ENCODE data around the gene BEX4.
A peak's percentile ranks its signal among the peaks of the same experiment; 100 is the strongest.

Gene BEX4

GRCh38 chrX:103240155-103240554, 25.2 kb downstream of the BEX4 start:
- DNase-seq = no peak

GRCh38 chrX:103248553-103248952, 33.6 kb downstream of the BEX4 start:
- DNase-seq = peak; percentile 18 to 48

DNA sequence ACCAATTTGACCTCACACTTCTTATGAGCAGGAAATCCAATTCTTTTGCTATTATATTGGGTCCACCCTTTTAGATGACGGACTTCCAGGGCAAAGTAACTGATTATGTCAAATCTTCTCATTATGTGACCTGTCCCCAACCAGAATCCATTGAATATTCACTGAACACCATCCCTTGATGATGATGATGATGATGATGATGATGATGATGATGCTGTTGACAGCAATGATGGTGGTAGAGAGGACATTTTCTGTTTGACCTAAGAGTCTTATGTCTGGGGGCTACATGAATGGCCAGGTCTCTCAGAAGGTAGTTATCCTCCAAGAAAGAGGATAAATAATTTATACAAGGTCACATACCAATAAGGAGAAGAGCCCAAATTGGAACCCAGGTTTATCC, 34.9 kb downstream of the BEX4 start:
- no peak for DNase-seq

DNA sequence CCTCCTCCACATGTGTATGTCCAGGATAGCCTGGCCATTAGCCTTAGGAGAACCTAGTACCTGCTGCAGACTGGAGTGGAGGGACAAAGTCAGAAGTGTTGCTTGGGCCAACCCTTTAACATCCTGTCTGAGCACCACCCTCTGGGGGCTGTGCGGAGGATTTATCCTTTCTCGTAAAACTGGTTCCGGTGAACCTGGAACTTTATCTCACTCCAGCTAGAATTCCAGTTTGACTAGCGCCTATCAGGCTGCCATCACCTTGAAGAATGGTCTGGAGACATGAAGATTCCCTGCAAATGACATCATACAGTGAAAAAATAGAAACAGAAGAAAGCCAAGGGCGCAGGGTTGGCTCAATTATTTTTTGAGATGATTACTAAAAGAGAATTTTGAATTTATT, 36.1 kb downstream of the BEX4 start:
- DNase-seq = no peak

DNA sequence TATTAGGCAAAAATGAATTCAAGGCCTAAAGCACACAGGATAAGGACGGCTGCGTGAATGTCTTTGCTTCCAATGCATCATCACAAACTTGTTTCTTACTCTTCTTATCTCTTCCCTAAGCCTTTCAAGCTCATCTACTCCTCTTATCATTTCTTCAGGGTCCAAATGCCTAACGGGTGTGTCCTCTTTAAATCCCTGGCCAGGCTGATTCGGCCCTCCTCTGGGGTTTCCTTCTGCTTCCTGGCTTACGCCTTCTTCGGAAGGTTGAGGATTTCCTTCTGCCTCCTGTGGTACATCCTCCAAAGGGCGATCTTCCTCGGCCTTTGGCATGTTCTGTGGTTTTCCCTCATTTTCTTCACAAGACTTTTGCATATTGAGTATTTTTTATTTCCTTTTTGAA, 38.7 kb downstream of the BEX4 start:
- DNase-seq = peak in 1 of 2 donors; percentile 5

- DNase-seq = peak in 1 of 2 donors; percentile 8
Observed at GRCh38 chrX:103254171-103254824, 39.4 kb downstream of the BEX4 start.

DNA sequence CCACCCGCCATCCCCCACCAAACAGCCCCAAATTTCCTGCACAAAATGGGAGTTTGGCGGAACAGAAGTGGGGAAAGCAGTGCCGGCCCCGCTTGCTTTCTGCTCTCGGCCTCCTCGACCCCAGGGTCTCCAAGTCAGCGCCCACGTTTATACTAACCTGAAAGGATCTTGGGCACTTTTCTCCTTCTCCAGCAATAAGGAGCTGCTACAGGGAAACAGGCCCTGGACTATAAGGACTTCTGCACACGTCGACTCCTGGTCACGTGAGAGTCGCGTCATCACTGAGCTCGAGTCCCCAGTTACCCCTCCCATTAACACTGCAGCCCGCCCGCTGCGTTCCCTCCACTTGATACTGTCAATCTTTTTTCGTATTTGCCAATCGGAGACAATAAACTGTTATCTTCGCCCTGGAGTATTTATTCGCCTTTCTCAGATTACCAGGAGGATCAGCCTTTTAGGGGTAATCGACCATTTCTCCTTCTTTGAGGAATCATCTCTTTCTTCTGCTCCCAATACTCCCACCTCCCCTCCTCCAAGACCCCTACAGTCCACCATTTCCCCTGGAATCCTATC, 40.1 kb downstream of the BEX4 start, which contains the start of gene TCEAL8:
TSS of gene TCEAL8 (minus strand) at position 235 of the 573 bp plus-strand sequence. CDS start 1,176 bp downstream, outside the sequence.
- DNase-seq = peak; percentile 56 to 57

GRCh38 chrX:103256651-103257050, 41.7 kb downstream of the BEX4 start:
- no peak for DNase-seq

DNA sequence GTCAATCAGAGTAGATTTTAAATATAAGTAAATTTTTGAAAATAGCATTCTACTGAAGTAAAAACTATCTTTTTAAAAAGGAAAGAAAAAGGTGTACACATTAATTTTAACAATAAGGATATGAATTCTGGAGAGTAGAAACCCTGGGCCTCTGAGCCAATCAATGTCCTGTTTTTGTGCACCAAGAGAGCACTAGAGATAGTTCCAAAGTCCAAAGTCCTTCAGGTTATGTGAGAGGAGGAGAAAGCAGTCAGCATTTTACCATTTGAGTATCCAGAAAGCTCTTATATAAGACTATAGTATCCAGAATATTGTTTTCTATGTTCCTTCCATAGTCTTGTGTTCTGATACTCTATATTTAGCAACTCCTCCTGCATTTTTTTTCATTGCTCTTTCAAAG, 43.4 kb downstream of the BEX4 start:
- DNase-seq = no peak
